CD8-positive, alpha-beta memory T cell (primary cell): ENCODE measurements around the gene SMARCA4. TPM values are rescaled to one million over a fixed set of nuclear protein-coding genes. Genes with fewer than 3 reads are reported as not detected.
A peak's percentile ranks its signal among the peaks of the same experiment; 100 is the strongest.

Experiments used
- CTCF ChIA-PET: fragments of 350-600 bp; sonication (Branson Sonifier 250); formaldehyde crosslinking; loops from one replicate; lab custom pipeline; 2021; ENCODE audit warnings: antibody characterized with exemption; lab: Charles Lee
- POLR2A ChIA-PET: fragments of 350-600 bp; sonication (Branson Sonifier 250); formaldehyde crosslinking; loops from one replicate; lab custom pipeline; 2021; ENCODE audit warnings: antibody characterized with exemption; lab: Charles Lee
- DNase-seq, 5 donors: peaks; one replicate each; pipeline versions ENCODE4 v3.0.0 to v3.0.0-alpha.2; 2020 to 2022; ENCODE audit warnings: mixed read lengths in 1 of 5
- H3K27ac ChIP-seq: one replicate; pipeline ENCODE4 v1.7.0; 2013; ENCODE audit warnings: low read depth, mild to moderate bottlenecking, low read length, moderate library complexity
- H3K27me3 ChIP-seq: 2 replicates; pipeline ENCODE4 v1.7.0; 2013; ENCODE audit warnings: low read length, mild to moderate bottlenecking; ENCODE audit not compliant: insufficient read depth, poor library complexity, severe bottlenecking
- H3K36me3 ChIP-seq: 2 replicates; pipeline ENCODE4 v1.7.0; 2013; ENCODE audit warnings: mild to moderate bottlenecking, low read length, moderate library complexity; ENCODE audit not compliant: insufficient read depth
- H3K4me1 ChIP-seq: 2 replicates; pipeline ENCODE4 v1.7.0; 2013; ENCODE audit warnings: mild to moderate bottlenecking, low read length, moderate library complexity; ENCODE audit not compliant: insufficient read depth
- H3K4me3 ChIP-seq: 2 replicates; pipeline ENCODE4 v1.7.0; 2013; ENCODE audit warnings: mild to moderate bottlenecking, low read length
- H3K9me3 ChIP-seq: 2 replicates; pipeline ENCODE4 v1.7.0; 2013; ENCODE audit warnings: mild to moderate bottlenecking, low read length
- H3K27ac Mint-ChIP-seq, 8 donors: one replicate each; pipeline ENCODE4 v1.8.0; 2020 to 2021; ENCODE audit warnings: mixed read lengths in 8 of 8, mild to moderate bottlenecking in 6 of 8, inconsistent platforms in 3 of 8, moderate library complexity in 3 of 8
- H3K27me3 Mint-ChIP-seq, 2 donors: one replicate each; pipeline ENCODE4 v1.8.0; 2020 to 2021; ENCODE audit warnings: mixed read lengths in 2 of 2, mild to moderate bottlenecking in 1 of 2, moderate library complexity in 1 of 2
- H3K36me3 Mint-ChIP-seq, 3 donors: one replicate each; pipeline ENCODE4 v1.8.0; 2020 to 2021; ENCODE audit warnings: mixed read lengths in 3 of 3, inconsistent platforms in 1 of 3, mild to moderate bottlenecking in 1 of 3
- H3K4me1 Mint-ChIP-seq, 3 donors: one replicate each; pipeline ENCODE4 v1.8.0; 2020 to 2021; ENCODE audit warnings: mixed read lengths in 3 of 3, inconsistent platforms in 1 of 3, mild to moderate bottlenecking in 1 of 3
- H3K4me3 Mint-ChIP-seq, 7 donors: one replicate each; pipeline ENCODE4 v1.8.0; 2020 to 2021; ENCODE audit warnings: mixed read lengths in 7 of 7, mild to moderate bottlenecking in 6 of 7, moderate library complexity in 4 of 7, inconsistent platforms in 2 of 7
- H3K9me3 Mint-ChIP-seq, 5 donors: one replicate each; pipeline ENCODE4 v1.8.0; 2020 to 2022; ENCODE audit warnings: mixed read lengths in 5 of 5, mild to moderate bottlenecking in 3 of 5, moderate library complexity in 2 of 5, inconsistent platforms in 1 of 5
- polyA plus RNA-seq: library from polyadenylated mRNA; unstranded; fragments of 300-500 nt; fragmentation: Illumina TruSeq; gene quantifications from one replicate; pipeline ENCODE4 v1.2.3, GENCODE V29; 2021
- total RNA-seq, 2 experiments: library from RNA; stranded (reverse); gene quantifications; one replicate each; pipeline ENCODE4 v1.2.3, GENCODE V29; 2021

The SMARCA4 gene
- total and polyA plus RNA-seq, 3 experiments from 2014 or later: 38.7 to 123 (median 116) TPM

DNA sequence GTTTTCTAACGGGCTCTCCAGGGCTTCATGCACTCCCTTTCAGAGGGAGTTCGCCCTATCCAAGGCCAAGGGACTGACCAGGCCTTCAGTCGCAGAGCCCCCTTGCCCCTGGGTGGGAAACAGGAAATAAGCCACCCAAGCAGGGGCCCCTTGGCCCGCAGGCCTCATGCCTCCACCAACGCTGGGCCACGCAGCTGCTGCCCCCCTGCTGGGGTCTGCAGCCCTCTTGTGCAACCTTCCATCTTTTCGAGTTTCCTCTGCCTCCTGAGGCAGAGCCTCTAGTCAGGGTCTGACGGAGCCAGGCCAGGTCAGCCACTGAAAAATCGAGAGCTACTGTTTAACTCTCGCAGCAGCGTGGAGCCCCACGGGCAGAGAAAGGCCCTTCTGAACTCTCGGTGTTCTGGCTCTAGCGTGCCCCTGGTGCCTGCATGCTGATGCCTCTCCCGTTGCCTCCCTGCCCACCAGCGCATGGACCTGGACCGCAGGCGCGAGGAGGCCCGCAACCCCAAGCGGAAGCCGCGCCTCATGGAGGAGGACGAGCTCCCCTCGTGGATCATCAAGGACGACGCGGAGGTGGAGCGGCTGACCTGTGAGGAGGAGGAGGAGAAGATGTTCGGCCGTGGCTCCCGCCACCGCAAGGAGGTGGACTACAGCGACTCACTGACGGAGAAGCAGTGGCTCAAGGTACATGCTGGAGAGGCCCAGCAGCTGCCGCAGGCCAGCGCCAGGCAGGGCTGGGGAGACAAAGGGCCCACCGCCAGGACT is 73.8 kb downstream of the SMARCA4 start:
- Histone ChIP-seq H3K4me1 (peaks cover 4% of the 10 kb centered on the region), H3K27me3 (no peaks in the 10 kb centered on the region), H3K4me3 (no peak overlapping the region), H3K36me3 (peaks cover 25% of the 10 kb centered on the region), H3K9me3 (no peaks in the 10 kb centered on the region), H3K27ac (no peak overlapping the region)
- Mint-ChIP-seq H3K4me1 (peaks cover 5 to 8% (median 6%) of the 10 kb centered on the region in 3 donors), H3K9me3 (no peaks in the 10 kb centered on the region), H3K4me3 (no peak overlapping the region), H3K36me3 (peaks cover 0 to 84% (median 23%) of the 10 kb centered on the region in 3 donors), H3K27ac (peak overlapping the region in 2 of 8 donors; percentile 70 to 75), H3K27me3 (no peaks in the 10 kb centered on the region)
- CTCF ChIA-PET: interaction anchor here (1.0 to 5.5 kb wide), 13 partner anchors 9 to 102 kb away, joined by 3 to 55 read pairs (median 5); no protein-coding TSS in a partner anchor
- POLR2A ChIA-PET: interaction anchor here (1.2 kb wide), 1 partner anchor 61 kb away, joined by 3 read pairs; no protein-coding TSS in a partner anchor
- no peak for DNase-seq

DNA sequence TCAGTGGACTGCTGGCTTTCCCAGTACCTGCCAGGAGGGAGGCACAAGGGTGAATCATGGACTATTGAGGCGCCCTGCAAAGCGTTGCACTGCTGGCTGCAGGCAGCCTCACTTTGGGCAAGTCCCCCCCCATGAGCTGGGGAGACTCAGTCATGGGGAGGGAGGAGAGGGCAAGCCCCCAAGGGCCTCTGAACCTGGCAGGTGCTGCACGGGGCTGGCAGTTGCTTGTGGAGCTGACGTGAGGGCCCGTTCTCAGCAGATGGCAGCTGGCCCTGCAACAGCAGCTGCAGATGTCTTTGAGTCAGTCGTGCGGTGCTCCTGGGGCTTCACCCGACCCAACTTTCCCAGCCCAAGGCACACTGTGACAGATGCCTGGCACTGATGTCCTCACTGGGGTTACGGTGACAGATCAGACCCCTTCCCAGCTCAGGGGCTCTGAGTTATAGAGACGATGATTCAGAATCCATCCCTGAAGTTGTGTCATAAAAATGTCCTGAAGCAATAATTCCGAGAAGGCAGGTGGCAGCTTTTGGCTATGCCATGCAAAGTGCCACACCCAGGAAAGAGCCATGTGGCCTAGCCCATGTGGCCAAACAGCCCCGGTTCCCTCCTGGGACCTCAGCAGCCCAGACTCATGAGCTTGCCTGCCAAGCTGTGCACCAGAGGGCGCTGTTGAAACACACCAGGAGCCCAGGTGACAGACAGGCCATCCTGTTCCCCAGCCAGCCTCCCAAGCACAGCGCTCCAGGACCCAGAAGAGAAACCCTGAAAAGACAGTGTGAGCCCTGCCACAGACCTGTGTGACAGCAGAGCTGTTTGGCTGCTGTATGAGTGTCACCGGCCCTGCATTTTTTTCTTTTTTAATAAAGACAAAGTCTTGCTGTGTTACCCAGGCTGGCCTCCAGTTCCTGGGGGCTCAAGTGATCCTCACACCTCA is 74.9 kb downstream of the SMARCA4 start:
- no peak overlapping the region for H3K4me3 ChIP-seq
- H3K9me3 Mint-ChIP-seq: no peaks in the 10 kb centered on the region
- H3K4me1 Mint-ChIP-seq: peaks cover 5 to 8% (median 6%) of the 10 kb centered on the region in 3 donors
- no peaks in the 10 kb centered on the region for H3K9me3 ChIP-seq
- peak; percentile 67 to 90 (median 77) for DNase-seq
- H3K27me3 Mint-ChIP-seq: no peaks in the 10 kb centered on the region
- H3K36me3 Mint-ChIP-seq: peaks cover 0 to 75% (median 23%) of the 10 kb centered on the region in 3 donors
- H3K4me3 Mint-ChIP-seq: no peak overlapping the region
- ChIA-PET CTCF (interaction anchor here (0.5 to 5.5 kb wide), 33 partner anchors 9 to 446 kb away, joined by 3 to 55 read pairs (median 4); partner anchors contain the start of genes LDLR and SPC24), POLR2A (interaction anchor here (0.7 to 1.3 kb wide), 4 partner anchors 29 to 91 kb away, joined by 3 to 4 read pairs (median 3); no protein-coding TSS in a partner anchor)
- peaks cover 25% of the 10 kb centered on the region for H3K36me3 ChIP-seq
- peak overlapping the region in 7 of 8 donors; percentile 51 to 69 (median 62) for H3K27ac Mint-ChIP-seq
- H3K27ac ChIP-seq: no peak overlapping the region
- peaks cover 4% of the 10 kb centered on the region for H3K4me1 ChIP-seq
- no peaks in the 10 kb centered on the region for H3K27me3 ChIP-seq

DNA sequence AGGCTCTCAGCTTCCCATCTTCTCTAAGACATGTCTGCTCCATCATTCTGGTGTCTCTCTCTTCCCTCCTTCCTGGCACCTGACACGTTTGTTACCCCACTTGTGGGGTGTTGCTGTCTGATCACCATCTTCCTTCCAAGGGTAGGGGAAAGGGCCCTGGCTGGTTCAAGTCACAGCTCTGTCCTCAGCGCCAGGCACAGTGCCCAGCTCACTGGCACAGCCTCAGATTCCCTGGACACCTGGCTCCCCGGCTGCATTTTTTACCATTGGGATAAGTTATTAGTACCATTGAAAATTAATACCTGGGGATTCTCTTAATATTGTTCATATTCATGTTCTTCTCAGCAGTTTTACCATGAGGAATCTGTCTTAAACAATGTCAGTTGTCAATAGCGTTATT is 77.7 kb downstream of the SMARCA4 start:
- CTCF ChIA-PET: interaction anchor here (0.6 to 1.5 kb wide), 2 partner anchors 102 to 1640 kb away, joined by 3 to 7 read pairs; no protein-coding TSS in a partner anchor
- POLR2A ChIA-PET: no interaction called here
- DNase-seq: no peak

DNA sequence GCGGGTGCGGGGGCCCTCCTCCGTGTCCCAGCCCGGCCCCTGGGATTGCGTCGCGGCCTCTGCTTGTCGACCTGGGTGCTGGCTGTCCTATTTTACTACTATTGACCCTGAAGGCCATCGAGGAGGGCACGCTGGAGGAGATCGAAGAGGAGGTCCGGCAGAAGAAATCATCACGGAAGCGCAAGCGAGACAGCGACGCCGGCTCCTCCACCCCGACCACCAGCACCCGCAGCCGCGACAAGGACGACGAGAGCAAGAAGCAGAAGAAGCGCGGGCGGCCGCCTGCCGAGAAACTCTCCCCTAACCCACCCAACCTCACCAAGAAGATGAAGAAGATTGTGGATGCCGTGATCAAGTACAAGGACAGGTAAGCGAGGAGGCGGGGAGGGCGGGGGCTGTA is 80.4 kb downstream of the SMARCA4 start:
- ChIA-PET POLR2A (no interaction called here), CTCF (interaction anchor here (0.9 kb wide), 1 partner anchor 85 kb away, joined by 4 read pairs; no protein-coding TSS in a partner anchor)
- H3K36me3 ChIP-seq: peaks cover 21% of the 10 kb centered on the region
- no peaks in the 10 kb centered on the region for H3K9me3 Mint-ChIP-seq
- peak overlapping the region in 2 of 8 donors; percentile 11 to 71 for H3K27ac Mint-ChIP-seq
- H3K27ac ChIP-seq: no peak overlapping the region
- H3K9me3 ChIP-seq: no peaks in the 10 kb centered on the region
- peaks cover 3 to 66% (median 25%) of the 10 kb centered on the region in 3 donors for H3K36me3 Mint-ChIP-seq
- no peaks in the 10 kb centered on the region for H3K27me3 Mint-ChIP-seq
- H3K4me3 ChIP-seq: no peak overlapping the region
- no peak for DNase-seq
- H3K4me1 ChIP-seq: peaks cover 2% of the 10 kb centered on the region
- H3K4me3 Mint-ChIP-seq: no peak overlapping the region
- H3K4me1 Mint-ChIP-seq: peaks cover 0 to 4% (median under 1%) of the 10 kb centered on the region in 3 donors
- no peaks in the 10 kb centered on the region for H3K27me3 ChIP-seq

More for the DNA sequence above, 77.7 kb downstream of the SMARCA4 start:
- no peak overlapping the region for H3K4me3 Mint-ChIP-seq
- H3K27me3 Mint-ChIP-seq: no peaks in the 10 kb centered on the region
- Histone ChIP-seq H3K27me3 (no peaks in the 10 kb centered on the region), H3K4me1 (peaks cover 4% of the 10 kb centered on the region), H3K4me3 (no peak overlapping the region), H3K9me3 (no peaks in the 10 kb centered on the region), H3K27ac (no peak overlapping the region), H3K36me3 (peaks cover 25% of the 10 kb centered on the region)
- peak overlapping the region in 1 of 8 donors; percentile 47 for H3K27ac Mint-ChIP-seq
- peaks cover 5 to 8% (median 6%) of the 10 kb centered on the region in 3 donors for H3K4me1 Mint-ChIP-seq
- H3K36me3 Mint-ChIP-seq: peaks cover 0 to 75% (median 22%) of the 10 kb centered on the region in 3 donors
- no peaks in the 10 kb centered on the region for H3K9me3 Mint-ChIP-seq

DNA sequence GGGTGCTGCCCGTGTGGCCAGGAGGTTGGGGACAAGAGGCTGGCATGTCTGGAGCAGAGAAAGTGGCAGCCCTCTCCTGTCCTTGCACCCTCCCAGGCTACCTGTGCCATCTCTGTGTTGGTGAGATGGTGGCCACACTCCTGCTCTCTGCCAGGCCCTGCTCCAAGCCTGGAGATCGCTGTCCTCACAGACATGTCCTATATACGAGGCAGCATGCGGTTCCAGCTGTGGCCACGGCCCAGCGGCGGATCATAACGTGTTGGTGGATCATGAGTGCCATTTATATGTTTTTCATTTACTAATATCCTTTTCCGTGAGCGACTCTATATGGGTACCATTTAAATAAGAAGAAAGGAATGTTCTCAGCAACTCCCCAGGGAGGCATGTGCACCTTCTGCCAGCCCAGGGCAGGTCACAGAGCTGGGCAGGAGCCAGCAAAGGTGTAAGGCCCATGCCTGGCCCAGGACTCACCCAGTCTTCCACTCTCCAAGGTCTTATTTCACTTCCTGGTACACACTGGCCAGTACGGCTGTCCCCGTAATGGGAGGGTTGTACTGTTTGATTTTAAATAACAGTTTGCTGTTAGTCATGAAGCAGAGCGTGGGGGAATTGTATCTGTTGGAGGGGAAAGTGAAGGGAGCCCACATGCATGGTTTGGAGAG is 81.3 kb downstream of the SMARCA4 start:
- no peak for DNase-seq
- POLR2A ChIA-PET: no interaction called here
- no peaks in the 10 kb centered on the region for H3K9me3 Mint-ChIP-seq

DNA sequence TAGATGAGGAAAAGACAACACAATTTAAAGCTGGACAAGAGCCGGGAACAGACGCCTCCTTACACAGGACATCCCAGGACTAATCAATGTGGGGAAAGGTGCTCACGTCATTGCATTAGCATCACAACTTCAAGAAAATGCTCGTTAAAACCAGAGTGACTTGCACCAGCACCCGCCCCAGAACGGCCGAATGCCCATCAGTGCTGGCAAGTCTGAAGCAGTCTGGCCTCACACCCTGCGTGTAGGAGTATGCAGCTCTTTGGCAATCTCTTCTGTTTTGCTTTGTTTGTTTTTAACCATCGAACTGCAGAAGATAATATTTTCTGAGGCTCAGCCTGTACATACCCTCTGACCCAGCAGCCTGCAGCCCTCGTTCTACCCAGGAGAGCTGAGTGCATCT is 83.6 kb downstream of the SMARCA4 start:
- Mint-ChIP-seq H3K4me3 (no peak overlapping the region), H3K27ac (peak overlapping the region in 3 of 8 donors; percentile 10 to 76 (median 53)), H3K9me3 (no peaks in the 10 kb centered on the region), H3K4me1 (peaks cover 18 to 29% (median 23%) of the 10 kb centered on the region in 3 donors), H3K36me3 (peaks cover 3 to 47% (median 10%) of the 10 kb centered on the region in 3 donors), H3K27me3 (no peaks in the 10 kb centered on the region)
- Histone ChIP-seq H3K4me3 (no peak overlapping the region), H3K4me1 (peaks cover 13% of the 10 kb centered on the region), H3K27ac (no peak overlapping the region), H3K27me3 (no peaks in the 10 kb centered on the region), H3K9me3 (no peaks in the 10 kb centered on the region), H3K36me3 (peaks cover 12% of the 10 kb centered on the region)
- ChIA-PET POLR2A (no interaction called here), CTCF (interaction anchor here (2.1 kb wide), 1 partner anchor 9 kb away, joined by 7 read pairs; no protein-coding TSS in a partner anchor)
- DNase-seq: no peak

More for the DNA sequence above, 81.3 kb downstream of the SMARCA4 start:
- H3K27ac Mint-ChIP-seq: peak overlapping the region in 4 of 8 donors; percentile 33 to 76 (median 58)
- CTCF ChIA-PET: no interaction called here
- Histone ChIP-seq H3K4me3 (no peak overlapping the region), H3K9me3 (no peaks in the 10 kb centered on the region), H3K36me3 (peaks cover 14% of the 10 kb centered on the region), H3K27ac (no peak overlapping the region), H3K4me1 (no peaks in the 10 kb centered on the region), H3K27me3 (no peaks in the 10 kb centered on the region)
- no peaks in the 10 kb centered on the region for H3K27me3 Mint-ChIP-seq
- H3K4me3 Mint-ChIP-seq: no peak overlapping the region
- peaks cover 3 to 10% (median 5%) of the 10 kb centered on the region in 3 donors for H3K4me1 Mint-ChIP-seq
- H3K36me3 Mint-ChIP-seq: peaks cover 3 to 60% (median 25%) of the 10 kb centered on the region in 3 donors

DNA sequence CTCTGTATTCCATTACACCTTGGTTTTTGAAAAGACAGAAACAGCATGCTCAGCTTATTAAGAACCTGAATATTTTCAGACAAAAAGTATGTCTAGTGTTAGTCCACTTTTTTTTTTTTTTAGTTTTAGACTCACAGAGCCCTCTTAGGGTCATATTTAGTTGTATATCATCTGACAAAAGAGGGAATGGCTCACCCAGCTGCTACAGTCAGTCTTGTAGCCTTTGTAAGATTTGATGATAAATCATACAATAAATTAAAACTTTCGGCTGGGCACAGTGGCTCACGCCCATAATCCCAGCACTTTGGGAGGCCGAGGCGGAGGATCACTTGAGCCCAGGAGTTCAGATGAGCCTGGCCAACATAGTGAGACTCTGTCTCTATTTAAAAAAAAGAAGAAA is 84.7 kb downstream of the SMARCA4 start:
- H3K36me3 Mint-ChIP-seq: peaks cover 3 to 46% (median 10%) of the 10 kb centered on the region in 3 donors
- POLR2A ChIA-PET: no interaction called here

More for the DNA sequence above, 84.7 kb downstream of the SMARCA4 start:
- Histone ChIP-seq H3K9me3 (no peaks in the 10 kb centered on the region), H3K27ac (no peak overlapping the region), H3K4me3 (no peak overlapping the region), H3K4me1 (peaks cover 24% of the 10 kb centered on the region), H3K27me3 (no peaks in the 10 kb centered on the region), H3K36me3 (peaks cover 12% of the 10 kb centered on the region)
- H3K4me3 Mint-ChIP-seq: no peak overlapping the region
- H3K27ac Mint-ChIP-seq: peak overlapping the region in 1 of 8 donors; percentile 32
- CTCF ChIA-PET: interaction anchor here (2.1 kb wide), 1 partner anchor 10 kb away, joined by 7 read pairs; no protein-coding TSS in a partner anchor
- no peak for DNase-seq
- no peaks in the 10 kb centered on the region for H3K27me3 Mint-ChIP-seq
- H3K9me3 Mint-ChIP-seq: no peaks in the 10 kb centered on the region
- H3K4me1 Mint-ChIP-seq: peaks cover 25 to 40% (median 34%) of the 10 kb centered on the region in 3 donors
